NCI-H2107 treated with DMSO at 0.1 percent for 48 hours (cell line): Measurements from ENCODE around the gene USP17L5.
"Not testable (repeated sequence)": the region's sequence is repeated elsewhere in the genome, so short reads cannot be mapped to it uniquely, and the experiment has no call there.

Experiments used
- DNase-seq: peaks from one replicate; lab custom pipeline; 2025; ENCODE audit not compliant: unreplicated experiment; lab: John Stamatoyannopoulos, UW

Gene USP17L5, protein sequence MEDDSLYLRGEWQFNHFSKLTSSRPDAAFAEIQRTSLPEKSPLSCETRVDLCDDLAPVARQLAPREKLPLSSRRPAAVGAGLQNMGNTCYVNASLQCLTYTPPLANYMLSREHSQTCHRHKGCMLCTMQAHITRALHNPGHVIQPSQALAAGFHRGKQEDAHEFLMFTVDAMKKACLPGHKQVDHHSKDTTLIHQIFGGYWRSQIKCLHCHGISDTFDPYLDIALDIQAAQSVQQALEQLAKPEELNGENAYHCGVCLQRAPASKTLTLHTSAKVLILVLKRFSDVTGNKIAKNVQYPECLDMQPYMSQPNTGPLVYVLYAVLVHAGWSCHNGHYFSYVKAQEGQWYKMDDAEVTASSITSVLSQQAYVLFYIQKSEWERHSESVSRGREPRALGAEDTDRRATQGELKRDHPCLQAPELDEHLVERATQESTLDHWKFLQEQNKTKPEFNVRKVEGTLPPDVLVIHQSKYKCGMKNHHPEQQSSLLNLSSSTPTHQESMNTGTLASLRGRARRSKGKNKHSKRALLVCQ

DNA sequence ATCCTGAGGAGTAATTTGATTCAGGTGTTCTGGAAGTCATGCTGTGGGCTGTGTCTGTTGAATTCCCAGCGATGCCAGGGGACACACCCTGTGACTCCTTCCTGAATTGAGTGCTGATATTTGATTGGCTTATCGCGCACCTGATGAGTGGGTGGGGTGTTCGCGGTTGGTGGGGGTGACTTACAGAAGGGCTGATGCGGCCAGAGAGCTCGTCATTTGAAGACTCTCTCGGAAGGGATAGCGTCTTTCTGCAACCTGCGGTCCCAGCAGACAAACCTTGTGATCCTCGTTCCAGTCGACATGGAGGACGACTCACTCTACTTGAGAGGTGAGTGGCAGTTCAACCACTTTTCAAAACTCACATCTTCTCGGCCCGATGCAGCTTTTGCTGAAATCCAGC, at the start of gene USP17L5:
USP17L5 (plus strand) TSS at position 301 of the 400 bp plus-strand sequence; CDS start at position 301, 0 bp downstream.
- not testable (repeated sequence) for DNase-seq

DNA sequence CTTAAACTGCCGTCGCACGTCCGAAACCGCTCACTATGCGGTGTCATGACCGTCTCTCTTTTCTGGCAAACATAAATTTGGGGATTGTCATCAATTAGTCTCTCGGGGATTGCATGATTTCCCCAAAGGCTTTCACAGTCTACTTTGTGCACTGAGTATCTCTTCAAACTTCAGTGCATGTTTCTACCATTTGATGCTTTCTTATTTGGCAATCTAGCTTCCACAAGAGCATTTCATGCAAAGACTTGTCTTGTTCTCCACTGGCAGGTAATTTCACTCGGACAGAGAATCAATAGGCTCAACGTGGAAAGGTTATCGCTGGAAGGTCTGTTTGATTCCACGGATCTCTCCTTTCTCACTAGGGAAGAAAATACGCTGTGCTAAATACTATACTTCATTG, 15.0 kb upstream of the USP17L5 start:
- not testable (repeated sequence) for DNase-seq

DNA sequence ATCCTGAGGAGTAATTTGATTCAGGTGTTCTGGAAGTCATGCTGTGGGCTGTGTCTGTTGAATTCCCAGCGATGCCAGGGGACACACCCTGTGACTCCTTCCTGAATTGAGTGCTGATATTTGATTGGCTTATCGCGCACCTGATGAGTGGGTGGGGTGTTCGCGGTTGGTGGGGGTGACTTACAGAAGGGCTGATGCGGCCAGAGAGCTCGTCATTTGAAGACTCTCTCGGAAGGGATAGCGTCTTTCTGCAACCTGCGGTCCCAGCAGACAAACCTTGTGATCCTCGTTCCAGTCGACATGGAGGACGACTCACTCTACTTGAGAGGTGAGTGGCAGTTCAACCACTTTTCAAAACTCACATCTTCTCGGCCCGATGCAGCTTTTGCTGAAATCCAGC, 14.3 kb upstream of the USP17L5 start, which contains the start of gene USP17L24:
USP17L24 (plus strand) TSS at position 301 of the 400 bp plus-strand sequence; CDS start at position 301, 0 bp downstream.
- not testable (repeated sequence) for DNase-seq

DNA sequence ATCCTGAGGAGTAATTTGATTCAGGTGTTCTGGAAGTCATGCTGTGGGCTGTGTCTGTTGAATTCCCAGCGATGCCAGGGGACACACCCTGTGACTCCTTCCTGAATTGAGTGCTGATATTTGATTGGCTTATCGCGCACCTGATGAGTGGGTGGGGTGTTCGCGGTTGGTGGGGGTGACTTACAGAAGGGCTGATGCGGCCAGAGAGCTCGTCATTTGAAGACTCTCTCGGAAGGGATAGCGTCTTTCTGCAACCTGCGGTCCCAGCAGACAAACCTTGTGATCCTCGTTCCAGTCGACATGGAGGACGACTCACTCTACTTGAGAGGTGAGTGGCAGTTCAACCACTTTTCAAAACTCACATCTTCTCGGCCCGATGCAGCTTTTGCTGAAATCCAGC, 9.6 kb upstream of the USP17L5 start, which contains the start of gene USP17L25:
USP17L25 (plus strand) TSS at position 301 of the 400 bp plus-strand sequence; CDS start at position 301, 0 bp downstream.
- DNase-seq = not testable (repeated sequence)

DNA sequence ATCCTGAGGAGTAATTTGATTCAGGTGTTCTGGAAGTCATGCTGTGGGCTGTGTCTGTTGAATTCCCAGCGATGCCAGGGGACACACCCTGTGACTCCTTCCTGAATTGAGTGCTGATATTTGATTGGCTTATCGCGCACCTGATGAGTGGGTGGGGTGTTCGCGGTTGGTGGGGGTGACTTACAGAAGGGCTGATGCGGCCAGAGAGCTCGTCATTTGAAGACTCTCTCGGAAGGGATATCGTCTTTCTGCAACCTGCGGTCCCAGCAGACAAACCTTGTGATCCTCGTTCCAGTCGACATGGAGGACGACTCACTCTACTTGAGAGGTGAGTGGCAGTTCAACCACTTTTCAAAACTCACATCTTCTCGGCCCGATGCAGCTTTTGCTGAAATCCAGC, 4.8 kb upstream of the USP17L5 start, which contains the start of gene USP17L26:
USP17L26 (plus strand) TSS at position 301 of the 400 bp plus-strand sequence; CDS start at position 301, 0 bp downstream.
- not testable (repeated sequence) for DNase-seq

DNA sequence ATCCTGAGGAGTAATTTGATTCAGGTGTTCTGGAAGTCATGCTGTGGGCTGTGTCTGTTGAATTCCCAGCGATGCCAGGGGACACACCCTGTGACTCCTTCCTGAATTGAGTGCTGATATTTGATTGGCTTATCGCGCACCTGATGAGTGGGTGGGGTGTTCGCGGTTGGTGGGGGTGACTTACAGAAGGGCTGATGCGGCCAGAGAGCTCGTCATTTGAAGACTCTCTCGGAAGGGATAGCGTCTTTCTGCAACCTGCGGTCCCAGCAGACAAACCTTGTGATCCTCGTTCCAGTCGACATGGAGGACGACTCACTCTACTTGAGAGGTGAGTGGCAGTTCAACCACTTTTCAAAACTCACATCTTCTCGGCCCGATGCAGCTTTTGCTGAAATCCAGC, 4.6 kb downstream of the USP17L5 start, which contains the start of gene USP17L27:
USP17L27 (plus strand) TSS at position 301 of the 400 bp plus-strand sequence; CDS start at position 301, 0 bp downstream.
- not testable (repeated sequence) for DNase-seq

DNA sequence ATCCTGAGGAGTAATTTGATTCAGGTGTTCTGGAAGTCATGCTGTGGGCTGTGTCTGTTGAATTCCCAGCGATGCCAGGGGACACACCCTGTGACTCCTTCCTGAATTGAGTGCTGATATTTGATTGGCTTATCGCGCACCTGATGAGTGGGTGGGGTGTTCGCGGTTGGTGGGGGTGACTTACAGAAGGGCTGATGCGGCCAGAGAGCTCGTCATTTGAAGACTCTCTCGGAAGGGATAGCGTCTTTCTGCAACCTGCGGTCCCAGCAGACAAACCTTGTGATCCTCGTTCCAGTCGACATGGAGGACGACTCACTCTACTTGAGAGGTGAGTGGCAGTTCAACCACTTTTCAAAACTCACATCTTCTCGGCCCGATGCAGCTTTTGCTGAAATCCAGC, 9.4 kb downstream of the USP17L5 start, which contains the start of gene USP17L28:
USP17L28 (plus strand) TSS at position 301 of the 400 bp plus-strand sequence; CDS start at position 301, 0 bp downstream.
- DNase-seq = not testable (repeated sequence)

DNA sequence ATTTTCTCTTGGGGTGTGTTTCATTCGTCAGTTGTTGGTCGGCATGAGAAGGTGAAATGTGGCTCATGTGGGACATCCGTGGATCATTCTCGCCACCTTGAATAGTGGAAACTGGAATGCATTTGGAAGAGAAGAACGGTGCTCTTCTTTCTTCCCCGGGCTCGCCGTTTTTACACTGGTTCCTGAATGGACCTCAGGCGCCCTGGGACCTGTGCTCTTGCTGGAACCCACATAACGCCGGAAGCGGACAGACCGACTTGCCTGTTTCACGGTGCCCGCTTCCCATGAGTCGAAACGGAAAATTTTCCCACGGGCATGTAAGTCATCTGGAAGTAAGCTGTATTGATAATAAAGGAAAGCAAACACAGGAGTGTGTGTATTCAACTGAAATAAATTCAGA, 11.7 kb downstream of the USP17L5 start:
- not testable (repeated sequence) for DNase-seq

DNA sequence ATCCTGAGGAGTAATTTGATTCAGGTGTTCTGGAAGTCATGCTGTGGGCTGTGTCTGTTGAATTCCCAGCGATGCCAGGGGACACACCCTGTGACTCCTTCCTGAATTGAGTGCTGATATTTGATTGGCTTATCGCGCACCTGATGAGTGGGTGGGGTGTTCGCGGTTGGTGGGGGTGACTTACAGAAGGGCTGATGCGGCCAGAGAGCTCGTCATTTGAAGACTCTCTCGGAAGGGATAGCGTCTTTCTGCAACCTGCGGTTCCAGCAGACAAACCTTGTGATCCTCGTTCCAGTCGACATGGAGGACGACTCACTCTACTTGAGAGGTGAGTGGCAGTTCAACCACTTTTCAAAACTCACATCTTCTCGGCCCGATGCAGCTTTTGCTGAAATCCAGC, 14.1 kb downstream of the USP17L5 start, which contains the start of gene USP17L29:
USP17L29 (plus strand) TSS at position 301 of the 400 bp plus-strand sequence; CDS start at position 301, 0 bp downstream.
- not testable (repeated sequence) for DNase-seq

DNA sequence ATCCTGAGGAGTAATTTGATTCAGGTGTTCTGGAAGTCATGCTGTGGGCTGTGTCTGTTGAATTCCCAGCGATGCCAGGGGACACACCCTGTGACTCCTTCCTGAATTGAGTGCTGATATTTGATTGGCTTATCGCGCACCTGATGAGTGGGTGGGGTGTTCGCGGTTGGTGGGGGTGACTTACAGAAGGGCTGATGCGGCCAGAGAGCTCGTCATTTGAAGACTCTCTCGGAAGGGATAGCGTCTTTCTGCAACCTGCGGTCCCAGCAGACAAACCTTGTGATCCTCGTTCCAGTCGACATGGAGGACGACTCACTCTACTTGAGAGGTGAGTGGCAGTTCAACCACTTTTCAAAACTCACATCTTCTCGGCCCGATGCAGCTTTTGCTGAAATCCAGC, 23.6 kb downstream of the USP17L5 start, which contains the start of gene USP17L30:
USP17L30 (plus strand) TSS at position 301 of the 400 bp plus-strand sequence; CDS start at position 301, 0 bp downstream.
- not testable (repeated sequence) for DNase-seq

DNA sequence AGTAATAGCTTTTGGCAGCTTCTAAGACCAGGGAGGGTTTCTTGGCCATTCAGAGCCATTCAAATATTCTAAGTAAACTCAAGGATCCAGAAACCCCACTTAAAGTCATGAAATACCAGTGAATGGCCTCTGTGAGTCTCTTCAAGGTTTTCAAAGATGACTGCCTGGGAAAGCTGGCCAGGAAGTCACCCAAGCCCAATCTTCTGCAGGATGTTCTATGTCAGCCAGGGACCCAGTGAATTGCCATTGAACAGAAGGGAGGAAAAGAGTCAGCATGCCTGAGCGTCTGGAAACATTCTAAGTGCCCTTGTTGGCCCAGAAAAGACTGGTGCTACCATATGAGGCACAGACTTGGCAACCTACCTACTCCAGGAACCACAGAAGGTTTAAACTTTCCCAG, 40.7 kb downstream of the USP17L5 start:
- not testable (repeated sequence) for DNase-seq

DNA sequence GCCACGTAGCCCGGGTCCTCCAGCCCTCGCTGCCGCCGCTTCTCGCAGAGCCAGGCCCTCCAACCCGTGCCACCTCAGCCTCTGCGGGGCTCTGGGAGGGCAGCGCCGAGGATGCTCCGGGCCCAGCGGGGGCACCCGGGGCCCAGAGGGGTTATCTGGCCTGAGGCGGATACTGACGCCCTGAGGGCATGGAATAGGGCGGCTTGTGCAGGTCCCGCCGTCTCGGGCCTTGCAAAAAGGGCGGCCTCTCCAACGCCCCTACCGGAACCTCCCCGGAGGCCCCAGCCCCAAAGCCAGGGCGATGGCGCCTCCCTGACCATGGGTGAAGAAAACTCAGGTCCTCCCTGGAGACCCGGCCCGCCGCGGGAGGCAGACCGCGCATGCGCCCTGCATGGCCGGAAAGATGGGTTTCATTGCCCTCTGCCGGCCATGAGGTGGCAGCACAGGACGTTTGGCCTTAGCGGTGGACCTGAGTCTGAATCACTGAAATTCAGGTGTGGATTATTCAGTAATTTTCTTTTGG, 41.9 kb downstream of the USP17L5 start:
- not testable (repeated sequence) for DNase-seq

DNA sequence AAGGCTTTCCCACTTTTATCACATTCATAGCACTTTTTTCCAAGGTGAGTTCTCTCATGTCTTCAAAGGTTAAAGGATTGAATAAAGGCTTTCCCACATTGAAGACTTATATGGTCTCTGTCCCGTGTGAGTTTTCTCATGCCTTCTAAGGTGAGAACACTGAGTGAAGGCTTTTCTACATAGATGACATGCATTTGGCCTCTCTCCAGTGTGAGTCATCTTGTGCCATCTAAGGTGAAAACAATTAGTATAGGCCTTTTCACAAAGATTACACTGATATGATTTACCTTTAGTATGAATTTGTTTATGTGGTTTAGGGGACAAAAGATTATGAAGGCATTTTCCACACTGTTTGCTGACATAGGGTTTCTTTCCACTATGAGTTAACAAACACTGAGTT, 44.9 kb downstream of the USP17L5 start:
- no peak for DNase-seq

DNA sequence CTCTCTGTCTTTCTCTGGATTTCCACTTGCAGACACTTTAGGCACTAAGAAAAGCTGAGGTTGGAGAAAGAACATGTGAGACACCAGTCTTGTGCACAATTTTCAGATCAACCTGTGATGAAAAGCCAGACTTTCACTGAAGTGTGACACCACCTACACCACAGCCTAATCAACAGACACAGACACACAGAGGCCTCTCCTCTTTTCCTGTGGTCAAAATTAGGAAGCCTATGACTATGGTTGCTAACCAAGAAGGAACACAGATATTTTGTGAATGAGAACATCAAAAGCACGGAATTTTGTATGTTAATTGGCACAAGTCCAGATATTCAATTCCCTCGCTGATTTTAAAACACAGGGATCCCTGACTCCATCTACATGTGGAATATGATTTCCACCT, 49.8 kb downstream of the USP17L5 start:
- DNase-seq = not testable (repeated sequence)
